Measurements from ENCODE around the gene TIGD6. TPM values are rescaled to one million over a fixed set of nuclear protein-coding genes. Genes with fewer than 3 reads are reported as not detected.
"Not testable (repeated sequence)": the region's sequence is repeated elsewhere in the genome, so short reads cannot be mapped to it uniquely, and the experiment has no call there.

The TIGD6 gene
- total RNA-seq, 2 donors from 2014 or later = 2.1 to 3.0 TPM

- H3K36me3 ChIP-seq (replicated peaks in 1 of 2; ENCODE audit: insufficient read depth in 1 of 2, low read depth in 2 of 2) = peaks cover 11 to 50% of the 10 kb centered on the region in 2 donors
- no peak overlapping the region for H3K4me3 ChIP-seq
- ATAC-seq (no peak), DNase-seq (no peak)
- intact Hi-C loops (cut with DNase I) = no loop called here
- H3K9me3 ChIP-seq = no peaks in the 10 kb centered on the region
- no peaks in the 10 kb centered on the region for H3K27me3 ChIP-seq
- 73 to 83% methylated on average over 7 of the region's 7 CpGs for WGBS, 2 donors
- no peak overlapping the region for H3K27ac ChIP-seq
- TF ChIP-seq CTCF (IDR thresholded peaks at IDR 0.05) (no peak), POLR2A (IDR thresholded peaks at IDR 0.05) (no peak)
- no peaks in the 10 kb centered on the region for H3K4me1 ChIP-seq
Measured at GRCh38 chr5:150035139-150035895, 34.9 kb upstream of the TIGD6 start.

- H3K27ac ChIP-seq = no peak overlapping the region
- H3K9me3 ChIP-seq = no peaks in the 10 kb centered on the region
- no peaks in the 10 kb centered on the region for H3K27me3 ChIP-seq
- peaks cover 11 to 54% of the 10 kb centered on the region in 2 donors for H3K36me3 ChIP-seq (replicated peaks in 1 of 2; ENCODE audit: insufficient read depth in 1 of 2, low read depth in 2 of 2)
- ATAC-seq (no peak), DNase-seq (peak in 1 of 4 donors; percentile 39)
- H3K4me1 ChIP-seq = no peaks in the 10 kb centered on the region
- WGBS, 2 donors = 87 to 89% methylated on average over 4 of the region's 4 CpGs
- TF ChIP-seq CTCF (IDR thresholded peaks at IDR 0.05) = no peak
- TF ChIP-seq POLR2A (IDR thresholded peaks at IDR 0.05) = no peak
- no peak overlapping the region for H3K4me3 ChIP-seq
- intact Hi-C loops (cut with DNase I) = no loop called here
Measured at GRCh38 chr5:150034662-150035061, 34.2 kb upstream of the TIGD6 start.

- DNase-seq (no peak), ATAC-seq (no peak)
- WGBS, 2 donors = 90 to 93% methylated on average over 4 of the region's 4 CpGs
- TF ChIP-seq CTCF (IDR thresholded peaks at IDR 0.05) = no peak
- no peak for TF ChIP-seq POLR2A (IDR thresholded peaks at IDR 0.05)
- H3K4me3 ChIP-seq = no peak overlapping the region
- H3K9me3 ChIP-seq = no peaks in the 10 kb centered on the region
- H3K36me3 ChIP-seq (replicated peaks in 1 of 2; ENCODE audit: insufficient read depth in 1 of 2, low read depth in 2 of 2) = peaks cover 11 to 52% of the 10 kb centered on the region in 2 donors
- intact Hi-C loops (cut with DNase I) = no loop called here
- no peaks in the 10 kb centered on the region for H3K4me1 ChIP-seq
- H3K27ac ChIP-seq = no peak overlapping the region
- no peaks in the 10 kb centered on the region for H3K27me3 ChIP-seq
Measured at GRCh38 chr5:150033334-150033733, 32.9 kb upstream of the TIGD6 start.

- DNase-seq; H3K4me1 ChIP-seq; H3K9me3 ChIP-seq; intact Hi-C loops (cut with DNase I); H3K27ac ChIP-seq; ATAC-seq; H3K27me3 ChIP-seq; H3K4me3 ChIP-seq: not testable (repeated sequence)
- H3K36me3 ChIP-seq (replicated peaks in 1 of 2; ENCODE audit: insufficient read depth in 1 of 2, low read depth in 2 of 2) = peaks cover 4 to 42% of the 10 kb centered on the region in 2 donors
- WGBS, 2 donors = 58 to 83% methylated on average over 1 of the region's 1 CpG
Measured at GRCh38 chr5:150028047-150028446, 27.6 kb upstream of the TIGD6 start.

GRCh38 chr5:150026682-150027172 is 26.3 kb upstream of the TIGD6 start:
- ATAC-seq = no peak
- TF ChIP-seq CTCF (IDR thresholded peaks at IDR 0.05) = no peak
- TF ChIP-seq POLR2A (IDR thresholded peaks at IDR 0.05) = no peak
- peaks cover 0 to 32% of the 10 kb centered on the region in 2 donors for H3K36me3 ChIP-seq (replicated peaks in 1 of 2; ENCODE audit: insufficient read depth in 1 of 2, low read depth in 2 of 2)

More at GRCh38 chr5:150026682-150027172, 26.3 kb upstream of the TIGD6 start:
- Histone ChIP-seq H3K9me3 (no peaks in the 10 kb centered on the region), H3K27me3 (no peaks in the 10 kb centered on the region), H3K4me3 (no peak overlapping the region), H3K4me1 (peaks cover 8% of the 10 kb centered on the region), H3K27ac (no peak overlapping the region)
- intact Hi-C loops (cut with DNase I) = no loop called here
- WGBS, 2 donors = 85 to 96% methylated on average over 4 of the region's 4 CpGs
- DNase-seq = no peak
